AG20443 (cell line): Measurements from ENCODE around the gene MLANA.

Source experiments
- DNase-seq: peaks from one replicate; pipeline ENCODE4 v3.0.0; 2012; ENCODE audit warnings: low spot score, mixed read lengths

The MLANA gene

DNA sequence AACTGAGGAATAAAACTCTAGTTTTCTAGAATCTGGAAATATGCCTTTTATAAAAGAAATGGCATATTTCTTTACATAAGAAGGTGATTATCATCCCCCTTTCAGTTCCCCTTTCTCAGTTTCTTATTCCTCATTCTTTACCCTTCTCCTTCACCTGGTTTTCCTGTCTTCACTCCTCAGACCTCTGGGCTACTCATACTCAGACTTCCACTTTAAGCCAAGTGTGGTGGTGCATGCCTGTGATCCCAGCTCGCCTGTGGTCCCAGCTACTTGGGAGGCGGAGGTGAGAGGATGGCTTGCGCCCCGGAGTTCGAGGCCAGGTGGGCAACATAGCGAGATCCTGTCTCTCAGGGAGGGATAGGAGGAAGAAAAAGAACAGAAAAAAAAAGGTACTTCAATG lies 67.6 kb downstream of the MLANA start:
- no peak for DNase-seq
